ENCODE data around the gene TMEM183A.

GRCh38 chr1:202967684-202968281 is 39.4 kb upstream of the TMEM183A start:
- 0 out of 4 replicates have a peak, but pooled peaks of 1 of the 2 experiments have one; percentile 19 for TF ChIP-seq NRF1 (conservative IDR thresholded peaks at IDR 0.05 in 1 of 2, IDR thresholded peaks at IDR 0.05 in 1 of 2)
- TF ChIP-seq SP2 (IDR thresholded peaks at IDR 0.05; ENCODE audit: extremely low read depth, low read depth, low read length, poor library complexity, severe bottlenecking), result no peak
